ES-I3 (cell line): ENCODE data around the gene TFF3.

Source experiments
- H3K36me3 ChIP-seq: 2 replicates; pipeline ENCODE4 v1.6.1; 2013; ENCODE audit warnings: mild to moderate bottlenecking, low read length, control low read depth, moderate library complexity; ENCODE audit not compliant: insufficient read depth
- H3K4me1 ChIP-seq: 2 replicates; pipeline ENCODE4 v1.6.1; 2013; ENCODE audit warnings: mild to moderate bottlenecking, control low read depth, low read length; ENCODE audit not compliant: insufficient read depth
- H3K9ac ChIP-seq: 2 replicates; pipeline ENCODE4 v1.6.1; 2013; ENCODE audit warnings: low read depth, mild to moderate bottlenecking, low read length, moderate library complexity
- H3K9me3 ChIP-seq: 2 replicates; pipeline ENCODE4 v1.6.1; 2013; ENCODE audit warnings: mild to moderate bottlenecking, low read length, moderate library complexity; ENCODE audit not compliant: control insufficient read depth, insufficient read depth

The TFF3 gene

DNA sequence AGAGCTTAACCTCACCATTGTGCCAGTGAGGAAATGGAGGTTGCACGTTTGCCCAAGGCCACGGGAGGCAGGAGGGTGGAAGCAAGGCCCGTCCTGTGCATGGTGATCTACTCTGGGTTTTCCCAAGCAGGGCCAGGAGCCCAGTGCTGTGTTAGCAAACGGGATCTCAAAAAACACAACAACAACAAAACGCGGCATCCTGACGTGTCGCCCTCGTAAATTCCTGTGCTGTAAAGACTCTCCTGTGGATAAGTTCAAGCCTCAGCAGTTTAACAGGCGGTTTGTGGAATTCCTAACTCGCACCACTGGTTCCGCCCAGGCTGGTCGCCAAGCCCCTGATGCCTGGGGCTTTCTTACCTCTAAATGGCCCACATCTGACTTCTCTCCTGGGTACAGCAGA, 39.1 kb downstream of the TFF3 start:
- H3K36me3 ChIP-seq: no peaks in the 10 kb centered on the region
- no peaks in the 10 kb centered on the region for H3K9me3 ChIP-seq
- H3K4me1 ChIP-seq: no peaks in the 10 kb centered on the region
- no peak overlapping the region for H3K9ac ChIP-seq

GRCh38 chr21:42272984-42273600, 42.1 kb downstream of the TFF3 start:
- Histone ChIP-seq H3K36me3 (no peaks in the 10 kb centered on the region), H3K4me1 (no peaks in the 10 kb centered on the region; the same call in 1 of the 2 replicates), H3K9me3 (no peaks in the 10 kb centered on the region), H3K9ac (no peak overlapping the region)

- no peaks in the 10 kb centered on the region for H3K36me3 ChIP-seq
- H3K9ac ChIP-seq: no peak overlapping the region
- no peaks in the 10 kb centered on the region; the same call in 1 of the 2 replicates for H3K4me1 ChIP-seq
Measured at GRCh38 chr21:42272109-42272962, 42.9 kb downstream of the TFF3 start.

GRCh38 chr21:42271065-42271464, 44.1 kb downstream of the TFF3 start:
- Histone ChIP-seq H3K9me3 (no peaks in the 10 kb centered on the region), H3K4me1 (no peaks in the 10 kb centered on the region; the same call in 1 of the 2 replicates)

More at GRCh38 chr21:42272109-42272962, 42.9 kb downstream of the TFF3 start:
- no peaks in the 10 kb centered on the region for H3K9me3 ChIP-seq

GRCh38 chr21:42269386-42269785, 45.8 kb downstream of the TFF3 start:
- Histone ChIP-seq H3K9me3 (no peaks in the 10 kb centered on the region), H3K4me1 (no peaks in the 10 kb centered on the region; the same call in 1 of the 2 replicates), H3K36me3 (no peaks in the 10 kb centered on the region), H3K9ac (no peak overlapping the region)

More at GRCh38 chr21:42271065-42271464, 44.1 kb downstream of the TFF3 start:
- no peak overlapping the region for H3K9ac ChIP-seq
- H3K36me3 ChIP-seq: no peaks in the 10 kb centered on the region

- H3K9ac ChIP-seq: no peak overlapping the region
- no peaks in the 10 kb centered on the region for H3K36me3 ChIP-seq
- peaks cover 10% of the 10 kb centered on the region; the same call in 1 of the 2 replicates for H3K4me1 ChIP-seq
- no peaks in the 10 kb centered on the region for H3K9me3 ChIP-seq
Measured at GRCh38 chr21:42266971-42267556, 48.1 kb downstream of the TFF3 start.

- Histone ChIP-seq H3K9me3 (no peaks in the 10 kb centered on the region), H3K36me3 (no peaks in the 10 kb centered on the region), H3K4me1 (peaks cover 10% of the 10 kb centered on the region; the same call in 1 of the 2 replicates)
Measured at GRCh38 chr21:42265231-42265812, 49.9 kb downstream of the TFF3 start.

DNA sequence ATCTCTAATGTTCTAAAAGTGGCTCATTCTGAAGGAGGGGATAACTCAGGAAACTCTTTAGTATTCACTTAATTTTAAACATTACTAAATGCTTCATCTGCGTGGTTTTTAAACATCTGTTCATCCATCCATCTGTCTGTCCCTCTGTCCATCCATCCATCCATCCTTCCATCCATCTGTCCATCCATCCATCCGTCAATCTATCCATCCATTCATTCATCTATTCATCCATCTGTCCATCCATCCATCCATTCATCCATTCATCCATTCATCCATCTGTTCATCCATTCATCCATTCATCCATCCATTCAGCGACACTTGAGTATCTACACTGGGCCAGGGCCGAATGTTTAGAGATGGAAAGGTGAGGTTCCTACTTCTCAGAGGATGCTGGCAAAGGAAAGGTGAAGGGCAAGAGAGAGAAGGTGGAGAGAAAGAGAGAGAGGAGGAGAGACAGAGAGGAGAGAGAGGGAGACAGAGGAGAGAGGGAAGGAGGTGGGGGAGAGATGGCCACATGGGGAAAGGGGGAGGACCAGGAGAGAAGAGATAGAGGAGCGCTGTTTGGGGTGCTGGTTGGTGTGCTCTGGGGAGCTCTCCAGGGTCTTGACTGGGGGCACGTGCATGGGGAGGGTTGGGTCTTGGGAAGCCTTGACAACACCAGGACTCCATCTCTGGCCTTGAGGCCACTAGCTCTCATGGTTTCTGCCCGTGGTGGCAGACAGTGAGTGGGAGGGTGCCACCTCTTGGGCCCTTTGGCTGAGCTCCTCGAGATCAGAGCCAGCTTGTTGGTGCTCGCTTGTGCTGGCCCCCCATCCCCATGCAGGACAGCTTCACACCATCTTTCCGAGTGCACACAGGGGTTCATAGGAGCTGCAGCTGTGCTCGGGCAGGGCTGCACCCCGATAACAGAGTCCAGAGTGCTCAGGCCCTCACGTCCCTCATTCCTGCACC, 50.7 kb downstream of the TFF3 start:
- Histone ChIP-seq H3K4me1 (peaks cover 10% of the 10 kb centered on the region; the same call in 1 of the 2 replicates), H3K9me3 (no peaks in the 10 kb centered on the region), H3K9ac (no peak overlapping the region), H3K36me3 (no peaks in the 10 kb centered on the region)

More at GRCh38 chr21:42265231-42265812, 49.9 kb downstream of the TFF3 start:
- no peak overlapping the region for H3K9ac ChIP-seq

- peaks cover 10% of the 10 kb centered on the region; the same call in 1 of the 2 replicates for H3K4me1 ChIP-seq
- H3K9ac ChIP-seq: no peak overlapping the region
- H3K36me3 ChIP-seq: no peaks in the 10 kb centered on the region
- H3K9me3 ChIP-seq: no peaks in the 10 kb centered on the region
Measured at GRCh38 chr21:42263591-42264131, 51.5 kb downstream of the TFF3 start.

GRCh38 chr21:42262831-42263231, 52.4 kb downstream of the TFF3 start:
- Histone ChIP-seq H3K9me3 (no peaks in the 10 kb centered on the region), H3K4me1 (peaks cover 10% of the 10 kb centered on the region; the same call in 1 of the 2 replicates), H3K36me3 (no peaks in the 10 kb centered on the region), H3K9ac (no peak overlapping the region)

DNA sequence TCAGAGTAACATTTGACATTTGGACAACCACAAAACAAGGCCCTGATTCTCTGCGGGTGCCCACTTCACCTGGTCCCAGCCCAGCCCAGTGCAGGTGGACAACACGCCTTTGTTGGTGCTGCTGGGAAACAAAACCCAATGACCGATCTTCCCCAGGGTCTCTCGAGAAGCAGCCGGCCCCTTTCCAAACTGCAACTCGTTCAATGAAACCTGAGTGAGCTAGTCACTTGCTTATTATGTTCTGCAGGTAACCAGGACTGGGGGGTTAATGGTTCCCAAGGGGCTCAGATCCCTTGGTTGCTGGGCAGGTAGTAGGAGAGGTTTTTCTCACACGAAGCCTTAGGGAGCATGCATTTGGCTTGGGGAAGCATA, 53.4 kb downstream of the TFF3 start:
- Histone ChIP-seq H3K4me1 (peaks cover 10% of the 10 kb centered on the region; the same call in 1 of the 2 replicates), H3K9me3 (no peaks in the 10 kb centered on the region), H3K9ac (no peak overlapping the region), H3K36me3 (no peaks in the 10 kb centered on the region)
